ENCODE results near the gene MIER2.

MIER2 gene

GRCh38 chr19:313169-313987 lies 31.2 kb downstream of the MIER2 start:
- no peak overlapping the region for H3K27ac ChIP-seq
- no peak for DNase-seq (ENCODE audit: low read depth, low spot score)

GRCh38 chr19:311813-312261 lies 32.8 kb downstream of the MIER2 start:
- no peak overlapping the region for H3K27ac ChIP-seq
- no peak for DNase-seq (ENCODE audit: low read depth, low spot score)

- H3K27ac ChIP-seq: no peak overlapping the region
- DNase-seq (ENCODE audit: low read depth, low spot score): no peak
Observed at GRCh38 chr19:310781-311496, 33.7 kb downstream of the MIER2 start.

- H3K27ac ChIP-seq: no peak overlapping the region
- no peak for DNase-seq (ENCODE audit: low read depth, low spot score)
Observed at GRCh38 chr19:310141-310651, 34.4 kb downstream of the MIER2 start.

GRCh38 chr19:309206-309565 lies 35.4 kb downstream of the MIER2 start:
- H3K27ac ChIP-seq: no peak overlapping the region
- DNase-seq (ENCODE audit: low read depth, low spot score): no peak

- no peak for DNase-seq (ENCODE audit: low read depth, low spot score)
- no peak overlapping the region for H3K27ac ChIP-seq
Observed at GRCh38 chr19:308471-309205, 36.0 kb downstream of the MIER2 start.

- H3K27ac ChIP-seq: no peak overlapping the region
- no peak for DNase-seq (ENCODE audit: low read depth, low spot score)
Observed at GRCh38 chr19:307793-308420, 36.7 kb downstream of the MIER2 start.

- no peak for DNase-seq (ENCODE audit: low read depth, low spot score)
- no peak overlapping the region for H3K27ac ChIP-seq
Observed at GRCh38 chr19:307111-307531, 37.5 kb downstream of the MIER2 start.

GRCh38 chr19:306151-306900 lies 38.3 kb downstream of the MIER2 start:
- no peak for DNase-seq (ENCODE audit: low read depth, low spot score)
- H3K27ac ChIP-seq: no peak overlapping the region

- no peak for DNase-seq (ENCODE audit: low read depth, low spot score)
- no peak overlapping the region for H3K27ac ChIP-seq
Observed at GRCh38 chr19:305240-306150, 39.1 kb downstream of the MIER2 start.

GRCh38 chr19:296476-297225 lies 47.9 kb downstream of the MIER2 start:
- no peak for DNase-seq (ENCODE audit: low read depth, low spot score)
- H3K27ac ChIP-seq: no peak overlapping the region

GRCh38 chr19:295687-296370 lies 48.8 kb downstream of the MIER2 start:
- H3K27ac ChIP-seq: no peak overlapping the region
- no peak for DNase-seq (ENCODE audit: low read depth, low spot score)

GRCh38 chr19:294946-295686 lies 49.5 kb downstream of the MIER2 start:
- H3K27ac ChIP-seq: no peak overlapping the region
- DNase-seq (ENCODE audit: low read depth, low spot score): no peak

GRCh38 chr19:294341-294945 lies 50.2 kb downstream of the MIER2 start:
- no peak for DNase-seq (ENCODE audit: low read depth, low spot score)
- no peak overlapping the region for H3K27ac ChIP-seq

GRCh38 chr19:293436-294110 lies 51.0 kb downstream of the MIER2 start:
- H3K27ac ChIP-seq: no peak overlapping the region
- DNase-seq (ENCODE audit: low read depth, low spot score): no peak

- no peak overlapping the region for H3K27ac ChIP-seq
- no peak for DNase-seq (ENCODE audit: low read depth, low spot score)
Observed at GRCh38 chr19:292951-293350, 51.6 kb downstream of the MIER2 start.

Data from epithelial cell of prostate (primary cell).